T-helper 22 cell (primary cell): ENCODE results near the gene C1GALT1.

Source experiments
- DNase-seq: peaks from one replicate; pipeline ENCODE4 v3.0.0-alpha.2; 2020; ENCODE audit warnings: low read depth

Gene C1GALT1

DNA sequence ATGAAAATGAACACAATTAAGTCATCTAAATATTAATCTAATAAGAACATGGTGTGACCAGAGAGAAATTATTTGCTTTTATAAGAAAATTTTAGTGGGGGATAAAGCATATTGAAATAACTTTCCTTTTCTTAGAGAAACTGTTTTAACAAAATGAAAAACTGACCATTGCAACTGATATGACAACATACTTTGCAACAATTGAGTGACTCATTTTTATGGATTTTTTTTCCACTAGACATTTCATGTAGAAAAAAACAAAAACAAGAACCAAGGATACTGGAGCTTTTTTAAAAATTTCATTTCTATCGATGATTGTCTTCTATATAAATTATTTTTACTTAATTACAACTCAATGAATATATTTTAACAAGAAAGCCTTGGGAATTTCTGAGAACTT lies 90.0 kb downstream of the C1GALT1 start:
- no peak for DNase-seq

DNA sequence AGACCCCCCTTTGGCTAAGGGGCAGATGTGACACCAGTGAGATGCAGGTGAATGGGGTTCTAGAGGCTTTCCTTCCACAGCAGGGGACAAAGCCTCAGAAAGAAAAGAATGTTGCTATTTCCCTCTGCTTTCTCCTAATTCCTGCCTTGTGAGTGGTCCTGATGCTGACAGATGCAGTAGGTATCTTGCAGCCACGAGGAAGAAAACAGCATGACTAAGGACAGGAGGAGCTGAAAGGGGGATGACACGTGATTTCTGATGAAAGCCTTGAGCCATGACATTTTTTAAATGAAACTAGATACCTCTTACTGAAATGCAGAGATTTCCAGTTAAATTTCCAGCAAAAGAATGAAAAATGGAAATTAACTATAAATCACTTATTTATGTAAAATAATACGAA lies 92.4 kb downstream of the C1GALT1 start:
- no peak for DNase-seq

DNA sequence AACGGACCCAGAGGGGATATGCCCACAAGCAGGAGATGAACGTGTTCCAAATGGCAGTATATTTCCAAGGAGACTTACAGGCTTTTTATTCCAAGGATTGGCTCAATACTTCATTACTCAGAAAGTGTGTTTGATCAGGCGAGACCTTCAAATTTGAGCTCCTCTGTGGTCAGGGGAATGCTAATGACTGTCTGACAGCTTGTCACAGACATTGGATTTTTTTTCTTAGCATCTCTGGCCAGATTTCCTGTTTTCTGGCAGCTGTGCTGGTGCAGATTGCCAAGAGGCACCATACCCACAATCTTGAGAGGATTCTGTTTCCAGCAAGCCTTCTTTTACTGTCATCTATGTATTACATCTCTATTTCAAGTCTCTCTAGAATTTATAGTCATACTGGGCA lies 93.8 kb downstream of the C1GALT1 start:
- DNase-seq, result no peak

DNA sequence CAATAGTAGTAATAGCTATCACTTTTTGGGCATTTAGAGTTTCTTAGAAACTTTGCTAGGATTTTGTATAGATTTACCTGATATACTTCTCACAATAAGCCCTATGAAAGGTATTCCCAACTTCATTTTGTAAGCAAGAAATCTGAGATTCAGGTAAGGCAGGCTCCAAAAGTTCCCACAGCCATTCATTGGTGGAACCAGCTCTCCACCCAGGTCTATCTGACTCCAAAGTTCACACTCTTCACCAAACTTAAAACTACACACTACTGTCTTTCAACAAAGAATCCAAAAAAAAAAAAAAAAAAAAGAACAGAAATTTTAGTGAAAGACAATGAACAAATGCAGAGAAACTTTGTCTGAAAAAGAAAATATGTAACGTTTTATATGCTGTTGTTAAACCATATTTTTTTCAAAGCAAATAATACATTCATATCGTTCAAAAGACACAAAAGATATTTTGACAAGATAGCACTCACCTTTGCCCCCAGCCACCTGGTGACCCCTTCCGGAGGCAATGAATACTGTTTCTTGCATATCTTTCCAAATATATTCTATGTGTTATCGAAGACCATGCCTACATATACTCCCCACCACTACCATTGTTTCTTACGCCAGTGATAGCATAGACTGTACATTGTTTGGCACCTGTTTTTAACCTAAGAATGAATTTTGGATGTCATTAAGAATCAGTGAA lies 108.2 kb downstream of the C1GALT1 start:
- DNase-seq, result no peak

DNA sequence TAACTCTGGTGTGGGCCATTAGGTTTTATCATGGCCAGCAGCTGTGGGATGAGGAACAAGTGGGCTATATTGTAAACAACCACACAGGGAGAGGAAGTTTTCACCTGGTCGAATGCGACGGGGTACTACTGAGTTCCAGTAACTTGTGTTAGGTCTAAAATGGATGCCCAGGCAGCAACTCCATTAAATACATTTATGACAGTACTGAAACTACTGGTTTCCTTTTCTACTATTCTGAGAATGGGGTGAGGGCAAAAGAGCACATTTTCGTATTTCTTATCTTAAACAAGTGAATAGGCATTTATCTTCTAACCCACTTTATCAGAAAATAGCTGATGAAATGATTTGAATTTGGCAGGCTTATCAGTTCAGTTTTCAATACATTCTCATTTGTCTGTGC lies 109.7 kb downstream of the C1GALT1 start:
- no peak for DNase-seq

DNA sequence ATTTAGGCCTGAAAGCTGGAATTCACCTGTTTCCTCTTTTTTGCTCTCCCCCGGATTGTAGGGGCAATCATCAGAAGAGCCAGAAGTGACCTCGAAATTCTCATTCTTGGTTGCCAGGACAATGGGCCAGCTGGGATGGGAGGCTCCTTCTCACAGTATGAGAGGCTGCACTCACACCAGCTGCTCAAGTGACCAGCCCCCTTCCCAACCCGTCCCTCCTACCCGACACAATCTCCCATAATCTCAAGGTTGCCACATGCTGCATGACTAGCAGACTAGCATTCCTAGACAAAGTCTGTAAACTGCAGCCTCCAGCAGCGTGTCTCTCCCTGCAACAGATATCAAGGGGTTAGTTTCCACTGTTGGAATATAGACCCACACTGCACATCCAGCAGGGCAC lies 110.3 kb downstream of the C1GALT1 start:
- no peak for DNase-seq

DNA sequence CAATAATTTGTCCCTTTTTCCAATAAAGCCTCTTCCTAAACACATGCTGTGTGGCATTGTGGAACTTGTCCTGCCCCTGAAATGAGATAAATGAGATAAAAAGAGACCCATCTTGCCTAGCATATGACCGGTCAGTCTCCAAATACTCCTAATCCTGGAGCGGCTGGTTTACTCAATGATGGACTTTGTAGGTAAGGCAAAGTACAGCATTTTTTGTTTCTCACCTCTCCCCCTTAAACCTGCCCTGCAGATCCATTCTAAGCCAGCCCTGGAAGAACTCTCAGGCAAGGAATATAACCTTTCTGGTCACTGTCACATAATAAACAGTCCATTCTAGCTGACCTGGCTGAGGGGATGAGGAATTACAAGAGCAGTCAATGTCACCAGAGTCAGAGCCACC lies 110.7 kb downstream of the C1GALT1 start:
- DNase-seq, result no peak

DNA sequence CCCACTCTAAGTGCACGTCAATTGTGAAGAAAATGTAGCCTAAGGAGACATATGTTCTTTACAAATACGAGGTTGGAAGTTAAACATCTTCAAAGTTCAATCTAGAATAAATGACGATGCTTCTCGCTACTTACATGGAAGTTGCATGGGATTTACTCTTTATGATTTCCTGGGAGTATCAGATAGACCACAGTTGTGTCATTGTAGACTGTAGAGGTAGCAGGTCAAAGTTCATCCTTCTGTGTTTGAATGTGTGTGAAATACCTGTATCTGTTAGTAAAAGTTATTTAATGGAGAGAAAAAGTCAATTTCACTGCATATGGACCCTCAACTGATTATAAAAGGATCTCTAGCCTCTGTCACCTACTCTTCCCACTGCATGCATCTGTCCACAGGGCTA lies 112.6 kb downstream of the C1GALT1 start:
- no peak for DNase-seq
